GM18951 (cell line): ENCODE results near the gene TCHH.
"Not testable (repeated sequence)": the region's sequence is repeated elsewhere in the genome, so short reads cannot be mapped to it uniquely, and the experiment has no call there.

Experiments
- POLR2A ChIP-seq: IDR thresholded peaks from 4 replicates; pipeline ENCODE4 v1.6.1; 2011; ENCODE audit warnings: mild to moderate bottlenecking; ENCODE audit not compliant: insufficient read length, insufficient read depth; ENCODE audit errors: extremely low read depth
- in situ Hi-C: fragments of 300-500 bp; cut with MboI; formaldehyde crosslinking; loops from one replicate; pipeline ENCODE4 v1.12.0; 2022; ENCODE audit warnings: low sequenced_read_pairs, mixed read lengths, inconsistent platforms; ENCODE audit not compliant: unreplicated experiment

Gene TCHH

GRCh38 chr1:152115344-152115743, at the start of gene TCHH:
TCHH (minus strand) TSS chr1:152115444; CDS start chr1:152114080, 1,364 bp downstream.
- in situ Hi-C loops, result no loop called here
- TF ChIP-seq POLR2A, result no peak

GRCh38 chr1:152164517-152165136, 49.4 kb upstream of the TCHH start:
- TF ChIP-seq POLR2A, result no peak
- in situ Hi-C loops, result no loop called here

- no peak for TF ChIP-seq POLR2A
- in situ Hi-C loops, result no loop called here
Measured at GRCh38 chr1:152162792-152163463, 47.7 kb upstream of the TCHH start.

GRCh38 chr1:152160576-152160975, 45.3 kb upstream of the TCHH start:
- in situ Hi-C loops, result no loop called here
- TF ChIP-seq POLR2A, result no peak

- TF ChIP-seq POLR2A, result no peak
Measured at GRCh38 chr1:152159144-152159543, 43.9 kb upstream of the TCHH start, which contains the start of gene RPTN. RPTN (minus strand) TSS chr1:152159228; CDS start chr1:152157889, 1,339 bp downstream.

GRCh38 chr1:152153996-152154395, 38.8 kb upstream of the TCHH start:
- TF ChIP-seq POLR2A, result no peak
- in situ Hi-C loops, result no loop called here

More at GRCh38 chr1:152159144-152159543, 43.9 kb upstream of the TCHH start, which contains the start of gene RPTN:
- in situ Hi-C loops, result no loop called here

- in situ Hi-C loops, result no loop called here
Measured at GRCh38 chr1:152151646-152152045, 36.4 kb upstream of the TCHH start.

GRCh38 chr1:152148981-152149380, 33.7 kb upstream of the TCHH start:
- in situ Hi-C loops, result no loop called here
- no peak for TF ChIP-seq POLR2A

More at GRCh38 chr1:152151646-152152045, 36.4 kb upstream of the TCHH start:
- no peak for TF ChIP-seq POLR2A

GRCh38 chr1:152148051-152148450, 32.8 kb upstream of the TCHH start:
- no peak for TF ChIP-seq POLR2A
- in situ Hi-C loops, result no loop called here

GRCh38 chr1:152145769-152146168, 30.5 kb upstream of the TCHH start:
- in situ Hi-C loops, result no loop called here
- no peak for TF ChIP-seq POLR2A

- in situ Hi-C loops, result not testable (repeated sequence)
Measured at GRCh38 chr1:152144674-152145183, 29.5 kb upstream of the TCHH start.

- in situ Hi-C loops, result no loop called here
- no peak for TF ChIP-seq POLR2A
Measured at GRCh38 chr1:152143150-152143887, 28.1 kb upstream of the TCHH start.

- in situ Hi-C loops, result no loop called here
- no peak for TF ChIP-seq POLR2A
Measured at GRCh38 chr1:152141971-152142584, 26.8 kb upstream of the TCHH start.

GRCh38 chr1:152137215-152137614, 22.0 kb upstream of the TCHH start:
- TF ChIP-seq POLR2A, result no peak
- in situ Hi-C loops, result no loop called here
